ENCODE measurements around the gene PDZRN3.

GRCh38 chr3:73465926-73466325, 158.8 kb downstream of the PDZRN3 start:
- no peak for TF ChIP-seq CTCF (IDR thresholded peaks at IDR 0.05; ENCODE audit: insufficient read depth, low read depth, low read length)
- TF ChIP-seq EZH2 (IDR thresholded peaks at IDR 0.05; ENCODE audit: insufficient read depth, low read length): no peak

Measured in astrocyte (in vitro differentiated cells and primary cell).